Transverse colon (tissue), 4 donors: ENCODE data around the gene SNORC.

Experiments
- CTCF ChIP-seq, 5 experiments: fragments of 200-600 bp in 3 of 5; fragments of 450-650 bp in 2 of 5; sonication (generic) in 3 of 5; IDR thresholded peaks; 1 replicate in 2 of 5; 2 replicates in 3 of 5; pipeline ENCODE4 v1.5.1; 2016 to 2017; ENCODE audit warnings: antibody characterized with exemption in 5 of 5, inconsistent platforms in 3 of 5, mild to moderate bottlenecking in 2 of 5, moderate library complexity in 1 of 5
- EP300 ChIP-seq: sonication (generic); formaldehyde crosslinking; IDR thresholded peaks from one replicate; pipeline ENCODE4 v1.6.1; 2017; ENCODE audit warnings: antibody characterized with exemption, low read depth
- POLR2A ChIP-seq: fragments of 450-650 bp; IDR thresholded peaks from one replicate; pipeline ENCODE4 v1.6.1; 2016; ENCODE audit warnings: antibody characterized with exemption, mild to moderate bottlenecking, moderate library complexity
- POLR2AphosphoS5 ChIP-seq, 3 donors: sonication (generic); formaldehyde crosslinking; IDR thresholded peaks; one replicate each; pipeline ENCODE4 v1.6.1; 2016; ENCODE audit warnings: antibody characterized with exemption in 3 of 3

- TF ChIP-seq CTCF (IDR thresholded peaks at IDR 0.05) (no peak), EP300 (no peak), POLR2A (no peak), POLR2AphosphoS5 (IDR thresholded peaks at IDR 0.05) (no peak)
Measured at GRCh38 chr2:232829988-232830387, 40.1 kb upstream of the SNORC start.
